GM18507 (cell line): ENCODE measurements around the gene ENO1.
"Not testable (repeated sequence)": the region's sequence is repeated elsewhere in the genome, so short reads cannot be mapped to it uniquely, and the experiment has no call there.

ENCODE experiments used
- DNase-seq: peaks from one replicate; pipeline ENCODE4 v3.0.0; 2011; ENCODE audit warnings: low read depth; ENCODE audit not compliant: insufficient read length; ENCODE audit errors: extremely low spot score
- FAIRE-seq: peaks from 2 replicates; lab custom pipeline; 2011; peaks lifted over from hg19 to GRCh38; lab: Jason Lieb, UNC

Gene ENO1

GRCh38 chr1:8856689-8857412 is 21.6 kb downstream of the ENO1 start:
- DNase-seq, result no peak
- no peak for FAIRE-seq

GRCh38 chr1:8854240-8854639 is 24.2 kb downstream of the ENO1 start:
- no peak for DNase-seq
- no peak for FAIRE-seq

DNA sequence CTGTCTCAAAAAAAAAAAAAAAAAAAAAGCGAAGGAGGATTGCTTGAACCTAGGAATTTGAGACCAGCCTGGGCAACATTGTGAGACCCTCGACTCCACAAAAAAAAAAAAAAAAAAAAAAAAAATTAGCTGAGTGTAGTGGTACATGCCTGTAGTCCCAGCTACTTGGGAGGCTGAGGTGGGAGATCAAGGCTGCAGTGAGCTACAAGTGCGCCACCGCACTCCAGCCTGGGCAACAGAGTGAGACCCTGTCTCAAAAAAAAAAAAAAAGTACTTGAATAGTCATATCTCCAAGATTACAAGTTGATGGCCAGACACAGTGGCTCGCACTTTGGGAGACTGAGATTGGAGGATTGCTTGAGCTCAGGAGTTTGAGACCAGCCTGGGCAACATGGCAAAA is 27.4 kb downstream of the ENO1 start:
- DNase-seq, result no peak
- FAIRE-seq, result no peak

DNA sequence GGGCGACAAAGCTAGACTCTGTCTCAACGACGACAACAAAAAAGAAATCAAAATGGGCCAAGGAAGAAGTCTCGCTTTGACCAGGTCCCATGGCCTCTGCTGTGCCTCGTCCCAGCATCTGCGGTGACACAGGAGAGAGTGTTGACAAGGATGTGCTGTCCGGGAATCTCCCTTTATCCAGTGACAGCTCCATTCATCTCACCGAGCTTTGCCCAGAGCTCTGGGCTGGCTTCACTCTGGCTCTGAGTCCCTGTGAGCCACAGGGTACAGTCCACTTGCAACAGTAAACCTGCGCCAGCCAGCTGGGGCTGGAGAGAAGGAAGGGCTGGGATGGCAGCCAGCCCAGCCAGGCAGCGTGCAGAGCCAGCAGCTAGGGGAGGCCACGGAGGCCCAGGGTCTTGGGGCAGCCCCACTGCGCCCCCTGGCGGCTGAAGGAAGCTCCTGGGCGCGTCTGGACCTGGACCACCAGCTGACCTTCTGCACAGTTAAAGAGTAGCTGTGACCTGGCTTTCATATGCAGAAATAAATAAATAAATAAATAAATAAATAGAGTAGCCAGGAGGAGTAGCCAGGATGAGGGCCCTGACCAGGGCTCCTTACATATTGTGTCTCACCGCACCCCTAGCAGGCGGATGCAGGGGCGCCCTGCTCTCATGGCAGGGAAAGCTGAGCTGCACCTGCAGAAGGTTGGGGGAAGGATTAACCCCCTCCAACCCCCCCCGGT is 29.7 kb downstream of the ENO1 start:
- FAIRE-seq (peak; percentile 47), DNase-seq (peak; percentile 75)

- DNase-seq, result no peak
- FAIRE-seq, result no peak
Observed at GRCh38 chr1:8847990-8848389, 30.5 kb downstream of the ENO1 start.

DNA sequence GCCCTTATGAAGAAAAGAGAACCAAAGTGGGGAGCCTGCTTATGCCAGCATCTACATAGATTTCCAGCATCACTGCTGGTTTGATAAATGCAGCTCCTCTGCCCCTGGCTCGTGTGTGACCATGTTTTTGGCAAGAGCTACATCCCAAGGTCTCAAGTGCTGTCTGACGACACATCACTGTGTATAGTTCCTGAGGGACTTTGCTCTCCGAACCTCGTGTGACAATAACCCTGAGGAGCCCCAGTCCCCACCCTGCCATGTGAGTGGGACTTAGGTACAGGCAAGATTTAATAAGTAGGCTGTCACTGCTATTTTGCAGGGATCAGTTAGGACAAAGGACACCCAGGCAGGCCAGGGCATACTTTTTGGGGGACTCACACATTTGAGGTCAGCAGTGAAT is 32.2 kb downstream of the ENO1 start:
- FAIRE-seq, result no peak

DNA sequence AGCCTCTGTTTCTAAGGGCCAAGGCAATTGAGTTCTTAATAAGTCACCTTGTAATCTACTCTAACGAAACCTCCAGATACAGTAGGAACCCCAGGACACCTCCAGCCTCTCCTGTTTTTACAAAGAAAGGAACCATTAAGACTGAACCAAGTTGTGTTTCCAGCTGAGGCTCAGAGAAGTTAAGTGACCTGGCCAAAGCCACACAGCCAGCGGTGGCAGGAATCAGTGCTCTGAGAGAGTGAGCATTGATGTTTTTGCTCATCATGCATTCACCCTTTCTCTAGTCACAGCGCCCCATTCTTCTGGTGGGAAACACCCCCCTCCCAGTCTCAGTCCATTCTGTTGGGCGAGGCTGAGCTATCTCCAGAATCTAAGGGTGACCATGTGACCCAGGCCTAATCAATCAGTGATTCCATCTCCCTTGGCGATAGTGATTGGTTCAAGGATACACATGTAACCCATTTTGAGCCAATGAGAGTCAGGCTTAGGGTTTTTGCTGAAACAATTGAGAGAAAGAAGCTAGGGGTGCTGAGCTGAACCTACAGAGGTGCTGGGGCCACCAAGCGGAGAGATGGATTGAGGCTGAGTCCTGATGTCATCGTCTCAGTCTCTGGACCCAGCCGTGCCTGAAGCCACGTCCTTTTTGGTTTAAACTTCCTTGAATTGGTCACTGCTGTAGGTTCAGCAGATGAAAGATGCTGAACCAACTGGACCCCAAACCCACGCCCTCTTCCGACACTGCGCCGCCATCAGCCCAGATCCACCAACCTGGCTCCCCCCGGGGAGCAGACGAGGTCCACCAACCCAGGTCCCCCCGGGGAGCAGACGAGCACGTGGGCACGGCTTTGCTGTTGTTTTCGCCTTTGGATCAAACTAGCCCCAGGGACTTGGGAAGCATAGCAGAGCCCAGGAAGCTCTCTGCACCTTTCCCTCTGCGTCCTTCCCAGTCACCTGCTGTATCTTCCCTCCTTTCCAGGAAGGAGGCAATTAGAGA is 33.1 kb downstream of the ENO1 start:
- no peak for FAIRE-seq
- DNase-seq, result no peak

More for the DNA sequence above, 32.2 kb downstream of the ENO1 start:
- DNase-seq, result no peak

GRCh38 chr1:8844501-8845006 is 33.9 kb downstream of the ENO1 start:
- DNase-seq, result no peak
- FAIRE-seq, result no peak

- no peak for DNase-seq
- no peak for FAIRE-seq
Observed at GRCh38 chr1:8841395-8841794, 37.1 kb downstream of the ENO1 start.

GRCh38 chr1:8839990-8840389 is 38.5 kb downstream of the ENO1 start:
- no peak for FAIRE-seq
- no peak for DNase-seq

- DNase-seq (no peak), FAIRE-seq (no peak)
Observed at GRCh38 chr1:8835941-8836643, 42.4 kb downstream of the ENO1 start.

DNA sequence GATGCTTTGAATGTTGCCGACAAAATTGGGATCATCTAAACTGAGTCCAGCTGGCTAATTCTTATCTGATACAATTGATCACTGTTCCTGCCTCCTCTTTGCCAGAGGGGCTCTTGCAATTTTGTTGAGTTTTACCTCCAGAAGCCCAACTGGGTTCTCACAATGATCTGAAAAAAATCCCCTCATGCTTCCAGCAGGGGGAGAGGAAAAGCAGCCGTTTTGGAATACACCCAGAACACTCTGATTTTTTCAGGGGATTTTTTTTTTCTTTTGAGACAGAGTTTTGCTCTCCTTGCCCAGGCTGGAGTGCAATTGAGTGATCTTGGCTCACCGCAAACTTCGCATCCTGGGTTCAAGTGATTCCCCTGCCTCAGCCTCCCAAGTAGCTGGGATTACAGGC is 47.1 kb downstream of the ENO1 start:
- FAIRE-seq (no peak), DNase-seq (no peak)

DNA sequence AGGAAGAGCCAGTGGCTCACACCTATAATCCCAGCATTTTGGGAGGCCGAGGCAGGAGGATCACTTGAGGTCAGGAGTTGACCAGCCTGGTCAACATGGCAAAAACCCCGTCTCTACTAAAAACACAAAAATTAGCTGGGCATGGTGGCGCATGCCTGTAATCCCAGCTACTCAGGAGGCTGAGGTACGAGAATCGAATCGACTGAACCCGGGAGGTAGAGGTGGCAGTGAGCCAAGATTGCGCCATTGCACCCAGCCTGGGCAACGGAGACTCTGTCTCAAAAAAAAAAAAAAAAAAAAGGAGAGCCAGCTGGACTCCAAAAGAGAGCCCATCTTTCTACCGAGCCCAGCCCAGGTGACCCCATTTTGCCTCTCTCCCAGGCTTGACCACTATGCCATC is 47.8 kb downstream of the ENO1 start:
- not testable (repeated sequence) for DNase-seq, FAIRE-seq

DNA sequence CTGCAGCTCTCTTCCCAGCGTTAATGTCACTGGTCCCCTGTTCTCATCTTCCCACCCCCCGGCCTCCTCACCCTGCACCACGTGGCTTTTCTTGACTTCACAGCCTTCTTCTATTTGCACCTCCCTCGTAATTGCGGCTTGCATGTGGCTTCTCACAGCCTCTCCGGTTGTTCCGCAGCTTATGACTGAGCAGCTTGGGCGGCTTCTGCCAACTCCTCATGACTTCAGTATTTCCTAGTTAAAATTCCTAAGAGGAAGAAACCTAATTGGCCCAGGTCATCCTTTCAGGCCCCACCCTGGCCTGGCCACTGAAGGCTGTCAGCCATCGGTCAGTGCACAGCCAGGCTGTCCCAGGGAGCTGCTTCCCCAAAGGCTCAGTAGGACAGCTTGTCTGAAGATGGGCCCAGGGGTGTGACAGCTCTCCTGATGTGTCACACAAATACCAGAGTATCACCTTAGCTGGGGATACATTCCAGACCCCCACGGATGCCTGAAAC is 52.5 kb downstream of the ENO1 start:
- FAIRE-seq (no peak), DNase-seq (no peak)

DNA sequence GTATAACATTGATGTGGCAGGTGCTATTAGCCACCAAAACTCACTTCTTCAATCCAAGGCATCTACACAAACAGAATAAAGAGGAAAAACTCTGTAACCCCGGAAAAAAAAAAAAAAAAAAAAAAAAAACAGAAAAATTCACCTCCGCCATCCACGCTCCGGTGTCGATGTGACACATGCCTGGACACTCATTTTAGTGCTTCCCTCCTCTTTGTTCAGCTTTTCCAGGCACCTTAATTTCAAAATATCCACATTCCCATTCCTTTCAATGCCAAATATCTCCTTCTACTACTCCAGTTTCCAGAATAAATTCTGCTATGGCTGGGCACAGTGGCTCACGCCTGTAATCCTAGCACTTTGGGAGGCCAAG is 55.2 kb downstream of the ENO1 start:
- no peak for FAIRE-seq
- DNase-seq, result no peak

DNA sequence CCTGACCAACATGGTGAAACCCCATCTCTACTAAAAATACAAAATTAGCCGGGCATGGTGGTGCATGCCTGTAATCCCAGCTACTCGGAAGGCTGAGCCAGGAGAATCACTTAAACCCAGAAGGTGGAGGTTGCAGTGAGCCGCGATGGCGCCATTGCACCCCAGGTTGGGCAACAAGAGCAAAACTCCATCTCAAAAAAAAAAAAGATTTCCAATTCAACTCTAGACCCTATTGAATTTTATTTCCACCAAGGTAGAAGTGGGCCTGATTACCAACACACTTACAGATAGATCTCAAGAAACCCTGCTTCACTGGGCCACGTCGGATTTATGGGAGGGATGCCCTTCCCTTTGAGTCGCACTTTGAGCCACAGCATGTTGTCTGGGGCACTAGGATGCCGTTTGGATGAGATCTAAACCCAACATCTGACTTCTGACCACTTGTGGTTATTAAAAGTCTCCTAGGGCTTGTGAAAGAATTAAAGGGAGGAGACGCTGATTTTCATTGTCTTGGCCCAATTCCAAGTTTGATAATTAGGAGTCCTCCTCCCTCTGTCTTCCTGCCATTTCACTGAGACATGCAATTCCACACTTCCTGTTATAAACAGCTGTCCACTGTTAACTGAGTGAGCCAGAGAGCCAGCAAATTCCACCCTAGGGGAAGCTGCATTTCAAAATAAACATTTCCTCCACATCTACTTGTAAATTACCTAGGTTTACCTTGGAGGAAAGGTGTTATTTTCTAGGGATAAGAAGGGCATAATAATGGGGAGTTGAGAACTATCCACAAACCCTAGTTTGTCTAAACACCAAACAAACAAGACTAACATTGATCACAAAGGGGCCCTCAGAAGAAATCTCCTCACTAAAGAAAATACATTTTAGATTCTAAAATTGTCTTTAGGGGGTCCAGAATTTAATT is 55.9 kb downstream of the ENO1 start:
- no peak for DNase-seq
- FAIRE-seq, result no peak

DNA sequence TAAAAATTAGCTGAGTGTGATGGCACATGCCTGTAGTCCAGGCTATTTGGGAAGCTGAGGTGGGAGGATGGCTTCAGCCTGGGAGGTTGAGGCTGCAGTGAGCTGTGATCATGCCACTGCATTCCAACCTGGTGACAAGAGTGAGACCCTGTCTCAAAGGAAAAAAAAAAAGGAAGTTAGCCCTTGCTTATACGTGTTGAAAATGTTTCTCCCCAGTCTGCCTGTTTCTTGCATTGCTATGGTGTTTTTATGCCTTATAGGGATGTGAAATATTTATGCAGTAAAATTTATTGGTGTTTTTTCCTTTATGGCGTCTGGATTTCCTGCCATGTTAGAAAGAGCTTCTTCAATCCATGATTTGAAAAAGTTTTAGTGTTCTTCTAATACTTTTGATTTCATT is 57.4 kb downstream of the ENO1 start:
- no peak for FAIRE-seq
- DNase-seq, result no peak

DNA sequence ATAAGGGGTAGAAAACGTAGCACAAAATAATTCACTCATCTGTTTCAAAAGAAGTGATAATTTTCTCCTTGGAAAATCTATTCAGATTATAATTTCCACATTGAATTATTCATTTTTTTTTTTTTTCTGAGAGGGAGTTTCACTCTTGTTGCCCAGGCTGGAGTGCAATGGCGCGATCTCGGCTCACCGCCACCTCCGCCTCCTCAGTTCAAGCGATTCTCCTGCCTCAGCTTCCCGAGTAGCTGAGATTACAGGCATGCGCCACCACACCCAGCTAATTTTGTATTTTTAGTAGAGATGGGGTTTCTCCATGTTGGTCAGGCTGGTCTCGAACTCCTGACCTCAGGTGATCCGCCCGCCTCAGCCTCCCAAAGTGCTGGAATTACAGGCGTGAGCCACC is 59.7 kb downstream of the ENO1 start:
- not testable (repeated sequence) for FAIRE-seq, DNase-seq
